HG03103 (cell line): ENCODE measurements around the gene FUCA1.
A peak's percentile ranks its signal among the peaks of the same experiment; 100 is the strongest.
"Not testable (repeated sequence)": the region's sequence is repeated elsewhere in the genome, so short reads cannot be mapped to it uniquely, and the experiment has no call there.

Experiments
- ATAC-seq: cut with Tn5 transposase; IDR thresholded peaks from one replicate; pipeline ENCODE4 v1.9.1; 2021; ENCODE audit warnings: low read depth; ENCODE audit not compliant: unreplicated experiment

The FUCA1 gene

DNA sequence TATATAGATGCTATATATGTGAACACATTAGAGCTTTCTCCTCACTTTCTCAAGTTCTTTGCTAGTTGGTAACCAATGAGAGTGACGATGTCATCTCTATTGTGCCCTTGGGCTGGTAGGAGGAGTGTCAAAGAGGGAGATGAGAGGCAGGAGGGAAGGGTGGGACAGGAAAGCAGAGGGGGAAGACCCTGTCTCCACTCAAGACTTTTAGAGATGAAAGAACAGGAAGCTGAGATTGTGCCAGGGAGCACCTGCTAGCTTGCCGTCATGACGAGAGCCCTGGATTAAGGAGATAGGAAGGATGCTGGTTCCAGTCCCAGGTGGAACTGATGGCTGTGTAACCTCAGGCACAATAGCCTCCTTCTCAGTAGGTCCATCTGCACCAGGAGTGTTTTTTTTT is 28.4 kb upstream of the FUCA1 start:
- ATAC-seq = no peak

- no peak for ATAC-seq
Measured at GRCh38 chr1:23895993-23896392, 27.9 kb upstream of the FUCA1 start.

- ATAC-seq = no peak
Measured at GRCh38 chr1:23895082-23895481, 27.0 kb upstream of the FUCA1 start.

DNA sequence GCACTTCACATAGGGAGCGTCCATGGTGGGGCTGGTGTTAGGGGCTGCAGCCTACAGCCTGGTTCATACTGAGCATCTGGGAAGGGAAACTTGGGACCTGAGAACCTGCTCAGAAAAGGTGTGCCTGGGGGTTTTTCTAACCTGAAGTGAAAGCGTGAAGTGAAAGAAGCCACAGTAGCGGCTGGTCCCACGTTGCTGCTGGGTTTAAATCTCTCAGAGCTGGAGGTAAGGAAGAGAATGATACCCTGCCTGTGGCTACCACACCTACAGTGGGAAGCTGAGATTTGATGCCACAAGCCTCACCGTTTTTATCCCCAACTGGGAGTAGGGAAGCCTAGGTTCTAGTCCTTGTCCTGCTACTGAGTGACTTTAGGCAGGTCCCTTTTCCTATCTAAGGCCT is 21.0 kb upstream of the FUCA1 start:
- no peak for ATAC-seq

DNA sequence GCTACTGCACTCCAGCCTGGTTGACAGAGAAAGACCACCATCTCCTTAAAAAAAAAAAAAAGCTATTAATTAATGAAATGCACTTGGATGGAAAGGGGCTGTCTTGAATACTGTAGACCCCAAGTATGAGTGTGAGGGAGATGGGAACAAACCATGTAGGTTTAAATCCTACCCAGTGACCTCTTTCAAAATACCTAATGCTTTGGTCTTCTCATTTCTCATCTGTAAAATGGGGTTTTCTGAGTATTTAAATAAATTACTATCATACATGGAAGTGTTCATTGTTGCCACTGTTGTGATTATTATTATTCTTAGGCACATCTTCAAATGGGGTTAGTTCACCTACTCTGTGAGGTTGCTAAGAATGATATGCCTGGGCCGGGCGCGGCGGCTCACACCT is 17.1 kb upstream of the FUCA1 start:
- no peak for ATAC-seq

DNA sequence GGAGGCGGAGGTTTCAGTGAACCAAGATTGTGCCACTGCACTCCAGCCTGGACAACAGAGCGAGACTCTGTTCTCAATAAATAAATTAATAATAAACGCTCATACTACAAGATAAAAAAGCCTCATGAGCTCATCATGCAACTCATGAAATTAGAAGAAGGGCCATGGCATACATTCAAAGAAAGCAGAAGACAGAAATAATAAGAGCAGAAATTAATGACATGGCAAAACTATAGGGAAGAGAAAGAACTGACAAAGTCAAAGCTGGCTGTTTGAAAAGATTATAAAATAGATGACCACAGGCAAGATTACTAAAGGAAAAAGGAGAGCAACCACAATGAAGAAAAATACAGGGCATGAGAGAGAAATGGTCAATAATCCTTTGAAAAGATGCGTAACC is 14.7 kb upstream of the FUCA1 start:
- no peak for ATAC-seq

- no peak for ATAC-seq
Measured at GRCh38 chr1:23879809-23880208, 11.7 kb upstream of the FUCA1 start.

GRCh38 chr1:23878668-23879067 is 10.6 kb upstream of the FUCA1 start:
- ATAC-seq = no peak

DNA sequence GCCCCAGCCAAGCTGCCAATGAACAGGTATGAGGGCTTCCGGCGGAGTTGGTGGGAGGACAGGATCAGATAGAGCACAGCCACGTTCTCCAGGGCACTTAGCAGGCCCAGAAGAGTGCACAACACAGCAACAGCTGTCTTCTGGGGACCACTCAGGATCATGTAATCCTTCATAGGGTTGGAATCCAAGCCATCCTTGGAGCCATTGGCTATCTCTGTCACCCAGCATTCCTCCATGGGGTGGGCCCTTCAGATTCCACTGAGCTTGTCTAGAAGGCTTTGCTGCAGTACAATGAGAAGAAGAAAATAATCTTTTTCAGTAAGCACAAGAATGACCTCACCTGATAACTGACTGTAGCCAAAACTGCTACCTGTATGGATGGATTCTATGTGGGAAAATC is 7.3 kb upstream of the FUCA1 start:
- ATAC-seq = no peak

GRCh38 chr1:23872421-23872820 is 4.3 kb upstream of the FUCA1 start:
- no peak for ATAC-seq

DNA sequence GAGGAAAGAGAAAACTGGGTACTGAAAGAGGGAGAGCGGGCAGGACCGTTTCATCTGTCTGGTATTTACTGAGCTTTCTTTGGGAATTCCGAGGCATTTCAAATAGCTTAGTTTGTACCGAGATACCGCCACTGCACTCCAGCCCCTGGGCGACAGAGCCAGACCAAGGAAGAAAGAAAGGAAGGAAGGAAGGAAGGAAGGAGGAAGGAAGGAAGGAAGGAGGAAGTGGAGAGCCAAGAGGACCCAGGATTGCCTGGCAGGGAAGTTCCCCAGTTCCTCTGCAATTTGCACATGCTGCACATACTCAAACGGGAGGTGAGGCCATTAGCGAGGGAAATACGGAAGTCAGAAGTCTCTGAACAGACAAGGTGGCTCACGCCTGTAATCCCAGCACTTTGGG is 961 bp upstream of the FUCA1 start:
- no peak for ATAC-seq

DNA sequence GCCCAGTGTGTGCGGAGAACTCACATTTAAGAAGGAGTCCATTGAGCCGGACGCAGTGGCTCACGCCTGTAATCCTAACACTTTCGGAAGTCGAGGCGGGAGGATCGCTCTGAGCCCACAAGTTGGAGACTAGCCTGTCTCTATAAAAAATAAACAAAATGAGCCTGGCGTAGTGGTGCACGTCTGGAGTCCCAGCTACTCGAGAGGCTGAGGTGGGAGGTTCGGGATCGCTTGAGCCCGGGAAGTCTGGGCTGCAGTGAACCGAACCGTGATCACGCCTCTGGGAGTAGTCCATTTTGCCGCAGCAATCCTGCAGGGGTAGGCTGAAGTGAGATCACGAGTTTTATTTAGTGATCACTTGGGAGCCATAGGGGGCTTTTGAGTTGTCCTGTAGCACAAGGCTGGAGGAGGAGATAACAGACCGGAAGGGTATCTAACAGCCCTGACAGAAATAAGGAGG is 497 bp upstream of the FUCA1 start:
- ATAC-seq = no peak

GRCh38 chr1:23867542-23867894 is 572 bp downstream of the FUCA1 start:
- ATAC-seq = peak; percentile 6

- no peak for ATAC-seq
Measured at GRCh38 chr1:23865543-23865930, 2.6 kb downstream of the FUCA1 start.

- no peak for ATAC-seq
Measured at GRCh38 chr1:23864801-23865542, 3.1 kb downstream of the FUCA1 start.

GRCh38 chr1:23862640-23863039 is 5.5 kb downstream of the FUCA1 start:
- ATAC-seq = no peak

DNA sequence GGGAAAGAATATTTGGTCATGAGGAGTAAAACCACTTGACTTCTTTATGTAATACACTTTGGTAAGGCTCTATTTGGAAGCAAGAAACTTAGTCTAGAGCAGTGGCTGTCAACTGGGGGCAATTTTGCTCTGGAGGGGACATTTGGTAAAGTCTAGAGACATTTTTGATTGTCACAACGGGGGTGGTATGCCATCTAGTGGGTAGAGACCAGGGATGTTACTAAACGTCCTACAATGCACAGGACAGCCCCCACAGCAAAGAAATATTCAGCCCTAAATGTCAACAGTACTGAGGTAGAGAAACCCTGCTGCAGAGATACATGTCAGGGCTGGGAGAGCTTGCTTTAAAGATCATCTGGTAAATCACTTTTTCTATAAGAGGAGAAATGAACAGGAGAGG is 13.5 kb downstream of the FUCA1 start:
- no peak for ATAC-seq

DNA sequence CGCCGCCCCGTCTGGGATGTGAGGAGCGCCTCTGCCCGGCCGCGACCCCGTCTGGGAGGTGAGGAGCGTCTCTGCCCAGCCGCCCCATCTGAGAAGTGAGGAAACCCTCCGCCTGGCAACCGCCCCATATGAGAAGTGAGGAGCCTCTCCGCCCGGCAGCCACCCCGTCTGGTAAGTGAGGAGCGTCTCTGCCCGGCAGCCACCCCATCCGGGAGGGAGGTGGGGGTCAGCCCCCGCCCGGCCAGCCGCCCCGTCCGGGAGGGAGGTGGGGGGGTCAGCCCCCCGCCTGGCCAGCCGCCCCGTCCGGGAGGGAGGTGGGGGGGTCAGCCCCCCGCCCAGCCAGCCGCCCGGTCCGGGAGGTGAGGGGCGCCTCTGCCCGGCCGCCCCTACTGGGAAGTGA is 15.0 kb downstream of the FUCA1 start:
- ATAC-seq = not testable (repeated sequence)

DNA sequence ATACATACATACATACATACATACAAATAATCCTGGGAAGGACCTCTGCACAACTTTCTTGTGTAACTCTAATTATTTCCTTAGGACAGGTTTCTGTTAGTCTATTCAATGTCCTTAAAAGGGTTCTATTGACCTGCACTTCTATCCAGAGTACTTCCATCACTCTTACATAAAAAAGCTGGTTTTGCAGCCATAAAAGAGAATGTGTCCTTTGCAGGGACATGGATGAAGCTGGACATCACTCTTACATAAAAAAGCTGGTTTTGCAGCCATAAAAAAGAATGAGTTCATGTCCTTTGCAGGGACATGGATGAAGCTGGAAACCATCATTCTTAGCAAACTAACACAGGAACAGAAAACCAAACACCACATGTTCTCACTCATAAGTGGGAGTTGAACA is 16.7 kb downstream of the FUCA1 start:
- ATAC-seq = not testable (repeated sequence)

DNA sequence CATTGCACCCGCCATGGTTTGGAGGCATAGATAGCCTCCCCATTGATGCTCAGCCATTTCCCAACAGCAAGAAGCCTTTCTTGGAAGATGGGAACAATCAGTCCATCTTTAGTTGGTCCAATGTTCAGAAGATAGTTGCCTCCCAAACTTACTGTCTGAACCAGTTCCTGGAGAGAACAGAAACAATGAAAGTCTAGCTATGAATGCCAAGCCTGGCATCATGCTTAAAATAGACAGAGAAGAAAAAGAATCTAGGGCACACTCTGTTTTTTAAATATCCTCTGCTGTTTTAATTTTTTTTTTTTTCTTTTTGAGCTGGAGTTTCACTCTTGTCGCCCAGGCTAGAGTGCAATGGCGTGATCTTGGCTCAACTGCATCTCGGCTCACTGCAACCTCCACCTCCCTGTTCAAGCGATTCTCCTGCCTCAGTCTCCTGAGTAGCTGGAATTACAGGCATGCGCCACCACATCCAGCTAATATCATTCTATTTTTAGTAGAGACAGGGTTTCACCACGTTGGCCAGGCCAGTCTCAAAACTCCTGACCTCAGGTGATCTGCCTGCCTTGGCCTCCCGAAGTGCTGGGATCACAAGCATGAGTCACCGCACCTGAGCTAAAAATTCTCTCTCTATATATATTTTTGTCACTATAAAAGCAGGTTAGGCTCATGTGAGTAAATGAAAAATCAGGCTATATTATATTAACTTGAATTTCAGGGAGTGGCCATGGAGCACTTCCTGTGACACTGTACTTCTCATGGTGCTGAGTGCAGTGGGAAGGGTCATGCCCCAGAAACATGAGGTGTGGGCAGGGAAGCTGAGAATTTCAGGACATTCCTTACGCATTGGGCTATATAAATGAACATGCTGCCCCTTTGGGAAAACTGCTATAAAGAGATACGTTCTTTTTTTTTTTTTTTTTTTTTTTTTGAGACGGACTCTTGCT is 19.1 kb downstream of the FUCA1 start:
- no peak for ATAC-seq

DNA sequence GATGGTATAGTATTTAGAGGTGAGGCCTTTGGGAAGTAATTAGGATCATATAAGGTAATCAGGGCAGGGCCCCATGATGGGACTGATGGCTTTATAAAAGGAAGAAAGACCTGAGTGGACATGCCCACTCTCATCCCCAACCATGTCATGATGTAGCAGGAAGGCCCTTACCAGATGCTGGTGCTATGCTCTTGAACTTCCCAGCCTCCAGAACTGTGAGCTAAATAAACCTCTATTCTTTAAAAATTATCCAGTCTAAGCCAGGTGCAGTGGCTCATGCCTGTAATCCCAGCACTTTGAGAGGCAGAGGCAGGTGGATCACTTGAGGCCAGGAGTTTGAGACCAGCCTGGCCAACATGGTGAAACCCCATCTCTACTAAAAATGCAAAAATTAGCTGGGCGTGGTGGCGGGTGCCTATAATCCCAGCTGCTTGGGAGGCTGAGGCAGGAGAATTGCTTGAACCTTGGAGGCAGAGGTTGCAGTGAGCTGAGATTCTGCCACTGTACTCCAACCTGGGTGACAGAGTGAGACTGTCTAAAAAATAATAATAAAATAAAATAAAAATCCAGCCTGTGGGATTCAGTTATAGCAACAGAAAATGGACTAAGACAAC is 20.5 kb downstream of the FUCA1 start:
- ATAC-seq = not testable (repeated sequence)
